Ascending aorta (tissue), 2 donors: Measurements from ENCODE around the gene PDE9A. TPM values are rescaled to one million over a fixed set of nuclear protein-coding genes. Genes with fewer than 3 reads are reported as not detected.

Source experiments
- DNase-seq, 2 donors: peaks; one replicate each; pipeline ENCODE4 v3.0.0-alpha.2; 2019; ENCODE audit warnings: low spot score in 2 of 2
- H3K27ac ChIP-seq, 2 donors: fragments of 200-600 bp; sonication (generic); one replicate each; pipeline ENCODE4 v1.5.1; 2016 to 2017; ENCODE audit warnings: mild to moderate bottlenecking in 1 of 2
- H3K27me3 ChIP-seq: fragments of 200-600 bp; sonication (generic); one replicate; pipeline ENCODE4 v1.5.1; 2017
- H3K36me3 ChIP-seq, 2 donors: fragments of 200-600 bp; sonication (generic); one replicate each; pipeline ENCODE4 v1.5.1; 2016
- H3K4me1 ChIP-seq, 2 donors: fragments of 200-600 bp; sonication (generic); one replicate each; pipeline ENCODE4 v1.5.1; 2016 to 2017; ENCODE audit warnings: mild to moderate bottlenecking in 1 of 2
- H3K4me3 ChIP-seq, 2 donors: fragments of 200-600 bp; sonication (generic); one replicate each; pipeline ENCODE4 v1.5.1; 2016 to 2017; ENCODE audit warnings: mild to moderate bottlenecking in 1 of 2
- H3K9me3 ChIP-seq, 2 donors: fragments of 200-600 bp; sonication (generic); one replicate each; pipeline ENCODE4 v1.5.1; 2016
- CTCF ChIP-seq, 3 experiments: fragments of 200-600 bp in 2 of 3; fragments of 450-650 bp in 1 of 3; sonication (generic) in 2 of 3; IDR thresholded peaks; one replicate each; pipeline ENCODE4 v1.5.1; 2016 to 2019; ENCODE audit warnings: antibody characterized with exemption in 3 of 3, mild to moderate bottlenecking in 1 of 3, moderate library complexity in 1 of 3
- intact Hi-C: fragments of 100-400 bp; cut with DNase I; formaldehyde crosslinking; loops from one replicate; pipeline ENCODE4 v1.15.1; 2023
- total RNA-seq: library from RNA; depleted of rRNA; stranded (reverse); fragments of >200 nt; gene quantifications from one replicate; pipeline ENCODE4 v1.1.0, GENCODE V29; 2016

Gene PDE9A
- total RNA-seq: 2.2 TPM

- Histone ChIP-seq H3K27ac (peak within 1 kb of the TSS in 1 of 2 donors; percentile 19), H3K36me3 (no peaks in the 10 kb centered on the region), H3K9me3 (no peaks in the 10 kb centered on the region), H3K4me3 (peak within 1 kb of the TSS; percentile 56 to 65), H3K4me1 (peaks cover 7 to 9% of the 10 kb centered on the region in 2 donors), H3K27me3 (no peaks in the 10 kb centered on the region)
- no peak for TF ChIP-seq CTCF (IDR thresholded peaks at IDR 0.05)
- intact Hi-C loops: no loop called here
- no peak for DNase-seq
Measured at GRCh38 chr21:42653231-42654061, at the start of gene PDE9A. PDE9A (plus strand) TSS chr21:42653621; CDS start chr21:42653815, 194 bp downstream.

- no peak overlapping the region for H3K4me3 ChIP-seq
- intact Hi-C loops: no loop called here
- no peaks in the 10 kb centered on the region for H3K36me3 ChIP-seq
- no peak for TF ChIP-seq CTCF (IDR thresholded peaks at IDR 0.05)
- H3K9me3 ChIP-seq: peaks cover 0 to 20% of the 10 kb centered on the region in 2 donors
- no peak for DNase-seq
- H3K27me3 ChIP-seq: no peaks in the 10 kb centered on the region
- no peaks in the 10 kb centered on the region for H3K4me1 ChIP-seq
- H3K27ac ChIP-seq: no peak overlapping the region
Measured at GRCh38 chr21:42607102-42607501, 46.3 kb upstream of the PDE9A start.

GRCh38 chr21:42607525-42608102 is 45.8 kb upstream of the PDE9A start:
- H3K27ac ChIP-seq: no peak overlapping the region
- no peaks in the 10 kb centered on the region for H3K27me3 ChIP-seq
- TF ChIP-seq CTCF (IDR thresholded peaks at IDR 0.05): no peak
- peaks cover 0 to 20% of the 10 kb centered on the region in 2 donors for H3K9me3 ChIP-seq
- H3K4me1 ChIP-seq: no peaks in the 10 kb centered on the region
- no peak for DNase-seq
- no peak overlapping the region for H3K4me3 ChIP-seq
- H3K36me3 ChIP-seq: no peaks in the 10 kb centered on the region
- intact Hi-C loops: no loop called here

GRCh38 chr21:42608446-42608845 is 45.0 kb upstream of the PDE9A start:
- H3K27me3 ChIP-seq: no peaks in the 10 kb centered on the region
- no peak for DNase-seq
- H3K27ac ChIP-seq: no peak overlapping the region
- no peak for TF ChIP-seq CTCF (IDR thresholded peaks at IDR 0.05)
- no peaks in the 10 kb centered on the region for H3K36me3 ChIP-seq
- no peak overlapping the region for H3K4me3 ChIP-seq
- no peaks in the 10 kb centered on the region for H3K4me1 ChIP-seq
- intact Hi-C loops: no loop called here
- H3K9me3 ChIP-seq: peaks cover 0 to 20% of the 10 kb centered on the region in 2 donors

GRCh38 chr21:42609811-42610210 is 43.6 kb upstream of the PDE9A start:
- Histone ChIP-seq H3K4me1 (no peaks in the 10 kb centered on the region), H3K9me3 (peaks cover 0 to 9% of the 10 kb centered on the region in 2 donors), H3K27me3 (no peaks in the 10 kb centered on the region), H3K36me3 (no peaks in the 10 kb centered on the region), H3K27ac (no peak overlapping the region), H3K4me3 (no peak overlapping the region)
- peak in 1 of 2 donors; percentile 30 for DNase-seq
- intact Hi-C loops: no loop called here
- TF ChIP-seq CTCF (IDR thresholded peaks at IDR 0.05): no peak
